GM23338 (cell line): Measurements from ENCODE around the gene ATG7.

ENCODE experiments used
- CREB1 ChIP-seq: fragments of 250-450 bp; sonication (Bioruptor Pico); IDR thresholded peaks from 2 replicates; pipeline ENCODE4 v1.5.0; 2020; ENCODE audit warnings: low read depth, mild to moderate bottlenecking, moderate library complexity
- CTCF ChIP-seq, 2 experiments: fragments of 200-600 bp in 1 of 2; sonication (generic) in 1 of 2; conservative IDR thresholded peaks; 2 replicates each; pipeline versions ENCODE4 v1.5.1 to v1.6.1; 2016 to 2017; ENCODE audit warnings: antibody characterized with exemption in 2 of 2, low read depth in 2 of 2, mild to moderate bottlenecking in 2 of 2, moderate library complexity in 1 of 2
- EZH2phosphoT487 ChIP-seq: fragments of 200-600 bp; sonication (generic); IDR thresholded peaks from one replicate; pipeline ENCODE4 v1.8.1; 2018; ENCODE audit warnings: antibody characterized with exemption; ENCODE audit not compliant: unreplicated experiment
- JUNB ChIP-seq: IDR thresholded peaks from one replicate; pipeline ENCODE4 v1.6.1; 2016; ENCODE audit warnings: antibody characterized with exemption; ENCODE audit not compliant: unreplicated experiment
- POLR2AphosphoS5 ChIP-seq: IDR thresholded peaks from 2 replicates; pipeline ENCODE4 v1.6.1; 2016; ENCODE audit warnings: antibody characterized with exemption, low read depth

- TF ChIP-seq JUNB (no peak), CTCF (conservative IDR thresholded peaks at IDR 0.05; ENCODE audit: low read depth in 2 of 2) (no peak), POLR2AphosphoS5 (no peak), EZH2phosphoT487 (no peak), CREB1 (no peak)
Measured at GRCh38 chr3:11570251-11570650, 298.1 kb downstream of the ATG7 start.
